ENCODE results near the gene GABRA5. TPM values are rescaled to one million over a fixed set of nuclear protein-coding genes. Genes with fewer than 3 reads are reported as not detected.

The GABRA5 gene
- total RNA-seq, 1 experiment from 2014 or later, result 4.9 TPM

- WGBS (ENCODE audit: extremely low coverage, insufficient read length, low lambda C conversion rate), result no CpG with 5 or more reads among the region's 7 CpGs
- Mint-ChIP-seq H3K27me3 (ENCODE audit: low read depth) (no peaks in the 10 kb centered on the region; the same call in 1 of the 2 replicates), H3K9me3 (no peaks in the 10 kb centered on the region)
These were observed 23.6 kb downstream of the GABRA5 start for GRCh38 chr15:26890451-26890850.

More at GRCh38 chr15:26890451-26890850, 23.6 kb downstream of the GABRA5 start:
- Histone ChIP-seq H3K14ac (ENCODE audit: insufficient read depth, low read length) (no peak overlapping the region), H3K79me2 (ENCODE audit: insufficient read depth, low read length) (no peaks in the 10 kb centered on the region), H3K9me3 (ENCODE audit: control insufficient read depth, low read depth, low read length) (no peaks in the 10 kb centered on the region), H3K23ac (ENCODE audit: insufficient read length, low read depth, low read length) (no peak overlapping the region), H3K27me3 (ENCODE audit: insufficient read depth, low read length) (no peaks in the 10 kb centered on the region), H2BK15ac (ENCODE audit: low read depth, low read length) (no peak overlapping the region), H3K4me1 (ENCODE audit: insufficient read depth, low read length) (no peaks in the 10 kb centered on the region), H3K27ac (ENCODE audit: insufficient read length, low read depth, low read length) (no peak overlapping the region), H3K4me2 (ENCODE audit: insufficient read depth, insufficient read length, low read length) (no peak overlapping the region), H2BK12ac (ENCODE audit: insufficient read length, low read depth, low read length) (no peak overlapping the region), H4K20me1 (ENCODE audit: control insufficient read depth, insufficient read depth, insufficient read length) (no peaks in the 10 kb centered on the region), H2AFZ (ENCODE audit: low read length) (no peak overlapping the region), H4K5ac (ENCODE audit: insufficient read length, low read depth, low read length) (no peak overlapping the region), H3K56ac (ENCODE audit: insufficient read length, low read depth, low read length) (no peak overlapping the region), H4K8ac (replicated peaks; ENCODE audit: insufficient read length, low read depth, low read length) (no peak overlapping the region), H3K4ac (ENCODE audit: low read depth, low read length) (no peak overlapping the region), H3T11ph (ENCODE audit: low read length) (no peak overlapping the region), H4K91ac (ENCODE audit: insufficient read length, low read depth, low read length) (no peak overlapping the region), H2BK5ac (ENCODE audit: insufficient read length, low read length) (no peak overlapping the region), H2BK120ac (ENCODE audit: low read depth, low read length, poor library complexity, severe bottlenecking) (no peak overlapping the region), H2BK20ac (ENCODE audit: low read depth, low read length, poor library complexity, severe bottlenecking) (no peak overlapping the region), H3K18ac (ENCODE audit: insufficient read length, low read depth, low read length) (no peak overlapping the region), H3K9ac (ENCODE audit: extremely low read depth, insufficient read length, low read length) (no peak overlapping the region), H3K23me2 (ENCODE audit: insufficient read length, low read depth, low read length, poor library complexity, severe bottlenecking) (no peaks in the 10 kb centered on the region), H3K79me1 (ENCODE audit: insufficient read depth, low read depth, low read length, poor library complexity, severe bottlenecking) (no peaks in the 10 kb centered on the region), H2AK5ac (ENCODE audit: insufficient read length, low read length) (no peak overlapping the region)
- no peak overlapping the region for H3K27ac Mint-ChIP-seq
- peaks cover 0 to 3% (median 0%) of the 10 kb centered on the region in 3 experiments; a peak in 3 of 7 replicates for H3K36me3 Mint-ChIP-seq (ENCODE audit: insufficient read depth in 1 of 3, low read depth in 3 of 3)
- TF ChIP-seq CTCF (conservative IDR thresholded peaks at IDR 0.05), result no peak
- no peak overlapping the region for H3K4me3 Mint-ChIP-seq
- H3K4me1 Mint-ChIP-seq, result peaks cover 4 to 6% of the 10 kb centered on the region in 2 experiments
- DNase-seq, result no peak
